ENCODE measurements around the gene KCNJ5. TPM values are rescaled to one million over a fixed set of nuclear protein-coding genes. Genes with fewer than 3 reads are reported as not detected.

KCNJ5 gene
- total RNA-seq, 1 experiment from 2014 or later, result 0.22 TPM

- TF ChIP-seq E2F1 (CRISPR knock-in tag; IDR thresholded peaks at IDR 0.05) (no peak), ATF2 (CRISPR knock-in tag; IDR thresholded peaks at IDR 0.05; ENCODE audit: borderline replicate concordance, low read depth) (no peak)
- TF ChIP-seq, protein P1, sequence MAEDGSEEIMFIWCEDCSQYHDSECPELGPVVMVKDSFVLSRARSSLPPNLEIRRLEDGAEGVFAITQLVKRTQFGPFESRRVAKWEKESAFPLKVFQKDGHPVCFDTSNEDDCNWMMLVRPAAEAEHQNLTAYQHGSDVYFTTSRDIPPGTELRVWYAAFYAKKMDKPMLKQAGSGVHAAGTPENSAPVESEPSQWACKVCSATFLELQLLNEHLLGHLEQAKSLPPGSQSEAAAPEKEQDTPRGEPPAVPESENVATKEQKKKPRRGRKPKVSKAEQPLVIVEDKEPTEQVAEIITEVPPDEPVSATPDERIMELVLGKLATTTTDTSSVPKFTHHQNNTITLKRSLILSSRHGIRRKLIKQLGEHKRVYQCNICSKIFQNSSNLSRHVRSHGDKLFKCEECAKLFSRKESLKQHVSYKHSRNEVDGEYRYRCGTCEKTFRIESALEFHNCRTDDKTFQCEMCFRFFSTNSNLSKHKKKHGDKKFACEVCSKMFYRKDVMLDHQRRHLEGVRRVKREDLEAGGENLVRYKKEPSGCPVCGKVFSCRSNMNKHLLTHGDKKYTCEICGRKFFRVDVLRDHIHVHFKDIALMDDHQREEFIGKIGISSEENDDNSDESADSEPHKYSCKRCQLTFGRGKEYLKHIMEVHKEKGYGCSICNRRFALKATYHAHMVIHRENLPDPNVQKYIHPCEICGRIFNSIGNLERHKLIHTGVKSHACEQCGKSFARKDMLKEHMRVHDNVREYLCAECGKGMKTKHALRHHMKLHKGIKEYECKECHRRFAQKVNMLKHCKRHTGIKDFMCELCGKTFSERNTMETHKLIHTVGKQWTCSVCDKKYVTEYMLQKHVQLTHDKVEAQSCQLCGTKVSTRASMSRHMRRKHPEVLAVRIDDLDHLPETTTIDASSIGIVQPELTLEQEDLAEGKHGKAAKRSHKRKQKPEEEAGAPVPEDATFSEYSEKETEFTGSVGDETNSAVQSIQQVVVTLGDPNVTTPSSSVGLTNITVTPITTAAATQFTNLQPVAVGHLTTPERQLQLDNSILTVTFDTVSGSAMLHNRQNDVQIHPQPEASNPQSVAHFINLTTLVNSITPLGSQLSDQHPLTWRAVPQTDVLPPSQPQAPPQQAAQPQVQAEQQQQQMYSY (CRISPR knock-in tag; IDR thresholded peaks at IDR 0.05), result no peak
Observed at GRCh38 chr11:128865490-128865889, 25.7 kb upstream of the KCNJ5 start (continued).

- no peak within 1 kb of the TSS for H3K4me3 Mint-ChIP-seq
- ATAC-seq, result no peak
- no peaks in the 10 kb centered on the region; the same call in 1 of the 2 replicates for H3K36me3 Mint-ChIP-seq
- no peak within 1 kb of the TSS for H3K27ac Mint-ChIP-seq
- peaks cover 3% of the 10 kb centered on the region; the same call in 1 of the 2 replicates for H3K9me3 Mint-ChIP-seq
- peaks cover 47% of the 10 kb centered on the region for H3K4me1 Mint-ChIP-seq
- no peak for TF ChIP-seq SMAD3 (CRISPR knock-in tag; IDR thresholded peaks at IDR 0.05; ENCODE audit: borderline replicate concordance)
- no peak for TF ChIP-seq NFE2L1 (CRISPR knock-in tag; IDR thresholded peaks at IDR 0.05)
- TF ChIP-seq ATF1 (CRISPR knock-in tag; IDR thresholded peaks at IDR 0.05), result no peak
- no peak for TF ChIP-seq CTCF (IDR thresholded peaks at IDR 0.05)
- no peak for TF ChIP-seq TP53 (CRISPR knock-in tag; IDR thresholded peaks at IDR 0.05)
- TF ChIP-seq EMX1 (CRISPR knock-in tag; IDR thresholded peaks at IDR 0.05), result no peak
- no peak for TF ChIP-seq E2F4 (CRISPR knock-in tag; IDR thresholded peaks at IDR 0.05; ENCODE audit: borderline replicate concordance, low read depth)
- TF ChIP-seq, protein P2, sequence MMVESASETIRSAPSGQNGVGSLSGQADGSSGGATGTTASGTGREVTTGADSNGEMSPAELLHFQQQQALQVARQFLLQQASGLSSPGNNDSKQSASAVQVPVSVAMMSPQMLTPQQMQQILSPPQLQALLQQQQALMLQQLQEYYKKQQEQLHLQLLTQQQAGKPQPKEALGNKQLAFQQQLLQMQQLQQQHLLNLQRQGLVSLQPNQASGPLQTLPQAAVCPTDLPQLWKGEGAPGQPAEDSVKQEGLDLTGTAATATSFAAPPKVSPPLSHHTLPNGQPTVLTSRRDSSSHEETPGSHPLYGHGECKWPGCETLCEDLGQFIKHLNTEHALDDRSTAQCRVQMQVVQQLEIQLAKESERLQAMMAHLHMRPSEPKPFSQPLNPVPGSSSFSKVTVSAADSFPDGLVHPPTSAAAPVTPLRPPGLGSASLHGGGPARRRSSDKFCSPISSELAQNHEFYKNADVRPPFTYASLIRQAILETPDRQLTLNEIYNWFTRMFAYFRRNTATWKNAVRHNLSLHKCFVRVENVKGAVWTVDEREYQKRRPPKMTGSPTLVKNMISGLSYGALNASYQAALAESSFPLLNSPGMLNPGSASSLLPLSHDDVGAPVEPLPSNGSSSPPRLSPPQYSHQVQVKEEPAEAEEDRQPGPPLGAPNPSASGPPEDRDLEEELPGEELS (CRISPR knock-in tag; IDR thresholded peaks at IDR 0.05), result no peak
- TF ChIP-seq ZNF396 (CRISPR knock-in tag; IDR thresholded peaks at IDR 0.05; ENCODE audit: borderline replicate concordance), result no peak
- no peak for TF ChIP-seq ESRRA (CRISPR knock-in tag; IDR thresholded peaks at IDR 0.05; ENCODE audit: borderline replicate concordance)
- TF ChIP-seq, protein P3, sequence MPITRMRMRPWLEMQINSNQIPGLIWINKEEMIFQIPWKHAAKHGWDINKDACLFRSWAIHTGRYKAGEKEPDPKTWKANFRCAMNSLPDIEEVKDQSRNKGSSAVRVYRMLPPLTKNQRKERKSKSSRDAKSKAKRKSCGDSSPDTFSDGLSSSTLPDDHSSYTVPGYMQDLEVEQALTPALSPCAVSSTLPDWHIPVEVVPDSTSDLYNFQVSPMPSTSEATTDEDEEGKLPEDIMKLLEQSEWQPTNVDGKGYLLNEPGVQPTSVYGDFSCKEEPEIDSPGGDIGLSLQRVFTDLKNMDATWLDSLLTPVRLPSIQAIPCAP (CRISPR knock-in tag; IDR thresholded peaks at IDR 0.05), result no peak
- no peak for TF ChIP-seq ZNF532 (CRISPR knock-in tag; IDR thresholded peaks at IDR 0.05; ENCODE audit: borderline replicate concordance)
- TF ChIP-seq FOXJ3 (CRISPR knock-in tag; IDR thresholded peaks at IDR 0.05; ENCODE audit: borderline replicate concordance), result no peak
- TF ChIP-seq ZNF671 (CRISPR knock-in tag; IDR thresholded peaks at IDR 0.05), result no peak
- ChIA-PET POLR2A (no interaction called here), CTCF (interaction anchor here (2.7 kb wide), 1 partner anchor 10 kb away, joined by 9 read pairs; no protein-coding TSS in a partner anchor)
- DNase-seq (ENCODE audit: low spot score), result no peak
- H3K27me3 Mint-ChIP-seq (ENCODE audit: low read depth), result peaks cover 11% of the 10 kb centered on the region
Observed at GRCh38 chr11:128867277-128867676, 23.9 kb upstream of the KCNJ5 start, which contains the start of gene KCNJ1. TSS of gene KCNJ1 (minus strand) at chr11:128867296. CDS start at chr11:128840243, 27,053 bp downstream.

Data from WTC11 (cell line).